GM10847 (cell line): Measurements from ENCODE around the gene CRACDL.

Experiments
- POLR2A ChIP-seq: IDR thresholded peaks from 2 replicates; pipeline ENCODE4 v1.6.1; 2011; ENCODE audit not compliant: insufficient read length; ENCODE audit errors: extremely low read depth

CRACDL gene

GRCh38 chr2:98832172-98832571 lies 103.9 kb downstream of the CRACDL start:
- TF ChIP-seq POLR2A: no peak

- TF ChIP-seq POLR2A: no peak
These were observed 105.4 kb downstream of the CRACDL start for GRCh38 chr2:98830571-98831145.

DNA sequence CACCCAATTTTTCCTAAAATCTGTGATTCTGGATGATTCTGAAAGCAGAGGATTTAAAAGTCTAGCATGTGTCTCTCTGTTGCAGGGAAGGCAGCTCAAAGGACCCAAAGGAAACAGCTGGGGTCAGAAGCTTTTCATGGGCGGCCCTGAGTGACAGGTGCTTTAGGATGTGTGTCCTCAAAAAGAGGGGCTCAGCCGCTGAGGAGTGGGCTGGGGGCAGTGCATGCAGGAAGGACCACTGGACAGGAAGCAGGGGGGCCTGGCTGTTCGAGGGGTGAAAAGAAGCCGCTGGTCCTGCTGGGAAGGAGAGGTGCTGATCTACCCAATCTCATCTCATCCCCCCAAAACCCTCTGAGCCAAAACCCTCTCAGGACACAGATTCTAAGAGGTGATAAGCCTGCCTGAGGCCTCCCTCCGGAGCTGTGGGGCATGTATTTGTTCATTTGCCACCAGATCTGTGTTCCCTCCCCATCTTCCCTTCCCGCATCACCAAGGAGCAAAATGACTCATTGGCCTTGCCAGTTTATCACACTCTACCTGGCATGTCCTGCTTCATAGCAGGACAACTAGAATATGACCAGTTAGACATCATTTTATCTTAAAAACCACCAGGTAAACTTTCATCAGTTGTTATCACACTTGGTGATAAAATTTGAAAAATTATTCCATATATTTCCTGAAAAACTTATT lies 106.3 kb downstream of the CRACDL start:
- TF ChIP-seq POLR2A: no peak

- no peak for TF ChIP-seq POLR2A
These were observed 107.1 kb downstream of the CRACDL start for GRCh38 chr2:98828793-98829371.

- no peak for TF ChIP-seq POLR2A
These were observed 107.7 kb downstream of the CRACDL start for GRCh38 chr2:98828369-98828744.

GRCh38 chr2:98827625-98828368 lies 108.2 kb downstream of the CRACDL start:
- TF ChIP-seq POLR2A: no peak

DNA sequence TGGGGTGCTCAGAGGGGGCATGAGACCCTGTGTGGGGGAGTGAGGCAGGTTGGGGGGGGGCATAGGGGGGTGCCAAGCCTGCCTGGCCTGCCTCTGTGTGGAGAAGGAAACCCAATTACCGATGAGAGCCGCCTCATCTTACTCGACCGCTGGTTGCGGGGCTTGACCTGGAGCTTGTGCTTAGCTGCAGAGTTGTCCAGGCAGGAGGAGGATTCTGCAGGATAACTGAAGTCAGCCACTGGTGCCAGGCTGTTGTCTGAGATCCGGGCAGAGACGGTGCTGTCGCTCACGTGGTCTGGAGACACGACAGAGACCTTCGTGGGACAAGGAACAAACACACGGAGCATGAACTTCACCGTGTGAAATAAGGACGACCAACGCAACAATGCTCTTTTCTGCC lies 109.2 kb downstream of the CRACDL start:
- TF ChIP-seq POLR2A: no peak

- TF ChIP-seq POLR2A: no peak
These were observed 110.2 kb downstream of the CRACDL start for GRCh38 chr2:98825858-98826257.

- no peak for TF ChIP-seq POLR2A
These were observed 110.6 kb downstream of the CRACDL start for GRCh38 chr2:98825404-98825803.

- TF ChIP-seq POLR2A: no peak
These were observed 111.0 kb downstream of the CRACDL start for GRCh38 chr2:98825020-98825350.

DNA sequence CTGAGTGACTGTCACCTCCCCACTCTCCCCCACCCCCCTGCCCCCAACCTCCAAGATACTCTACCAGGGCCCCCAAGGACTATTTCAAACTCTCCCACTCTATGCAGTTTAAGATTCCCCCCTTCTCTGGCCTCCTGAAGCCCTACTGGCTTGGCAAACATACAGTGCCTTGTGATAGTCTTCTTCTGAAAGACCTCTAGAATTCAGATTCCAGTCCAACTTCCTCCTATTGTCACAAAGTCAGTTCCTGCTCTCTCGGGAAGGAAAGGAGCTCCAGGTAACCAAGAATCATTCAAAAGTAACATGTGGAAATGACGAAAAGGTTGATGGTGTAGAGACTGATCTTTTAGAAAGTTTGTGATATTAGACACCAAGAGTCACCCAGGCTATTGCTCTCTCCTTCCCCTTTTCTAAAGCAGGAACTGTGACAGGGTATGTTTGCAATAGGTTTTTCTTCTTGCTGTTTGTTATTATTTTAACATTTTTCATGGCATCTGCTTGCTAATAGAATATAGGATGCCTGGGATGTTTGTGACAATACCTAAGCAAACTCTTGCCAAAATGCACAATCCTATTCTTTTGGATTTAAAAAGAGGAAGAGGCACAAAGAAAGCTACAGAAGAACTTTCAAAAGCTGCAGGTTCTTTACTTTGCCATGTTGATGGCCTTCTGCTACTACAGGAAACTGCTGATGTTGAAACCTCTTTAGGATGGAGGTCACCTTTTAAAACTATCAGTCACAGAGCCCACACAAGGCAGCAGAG lies 111.6 kb downstream of the CRACDL start:
- no peak for TF ChIP-seq POLR2A

DNA sequence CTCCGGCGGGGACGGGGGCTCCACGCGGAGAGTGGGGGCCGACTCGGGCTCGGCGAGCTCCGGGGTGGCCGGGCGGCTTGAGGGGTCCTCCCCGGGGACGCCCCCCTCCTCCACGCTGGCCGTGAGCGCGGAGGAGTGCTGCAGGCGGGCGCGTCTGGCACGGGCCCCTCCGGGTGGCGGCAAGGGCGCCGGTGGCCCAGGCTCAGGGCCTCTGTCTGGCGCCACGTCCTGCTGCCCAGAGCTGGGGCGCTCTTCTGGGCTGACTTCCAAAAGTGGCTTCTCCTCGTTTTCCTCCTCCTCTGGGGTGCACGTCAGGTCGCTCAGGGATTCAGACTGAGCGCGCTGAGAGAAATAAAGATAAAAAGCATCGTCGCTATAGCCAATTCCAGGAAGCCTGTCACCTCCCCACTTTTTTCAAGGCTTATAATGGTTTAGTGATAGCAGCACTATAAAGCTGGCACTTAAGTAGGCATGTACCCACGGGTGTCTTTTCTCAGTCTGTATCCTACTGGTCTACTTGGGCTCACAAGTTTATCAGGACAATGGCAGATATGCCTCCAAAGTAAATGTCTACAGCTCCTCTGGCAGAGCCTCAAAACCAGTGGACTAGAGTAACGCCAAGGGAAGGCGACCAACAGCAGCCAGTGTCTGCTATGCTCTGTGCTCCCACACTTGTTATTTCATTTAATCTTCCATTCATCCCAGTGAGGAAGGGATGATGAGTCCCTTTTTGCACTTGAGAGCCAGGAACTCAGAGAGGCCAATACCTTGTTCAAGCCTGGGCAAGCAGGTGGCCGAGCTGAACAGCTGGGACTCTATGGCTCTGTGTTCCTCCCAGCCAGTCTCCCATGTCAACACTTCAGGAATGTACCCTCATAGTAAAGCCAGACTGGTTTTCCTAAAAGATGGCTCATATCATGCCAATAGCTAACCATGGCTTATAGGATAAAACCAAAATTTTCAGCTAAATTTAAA lies 112.5 kb downstream of the CRACDL start:
- no peak for TF ChIP-seq POLR2A

- TF ChIP-seq POLR2A: no peak
These were observed 113.5 kb downstream of the CRACDL start for GRCh38 chr2:98822301-98823164.

GRCh38 chr2:98821629-98822135 lies 114.3 kb downstream of the CRACDL start:
- TF ChIP-seq POLR2A: no peak
